Right lobe of liver (tissue), 4 donors: ENCODE results near the gene STX11.

Experiments used
- POLR2A ChIP-seq: fragments of 450-650 bp; IDR thresholded peaks from one replicate; pipeline ENCODE4 v1.6.1; 2017; ENCODE audit warnings: antibody characterized with exemption, mild to moderate bottlenecking
- TF ChIP-seq, protein P1 (sequence below), 4 donors: fragments of 200-600 bp in 3 of 4; fragments of 450-650 bp in 1 of 4; IDR thresholded peaks; one replicate each; pipeline versions ENCODE4 v1.5.1 to v1.8.0; 2016 to 2022; ENCODE audit warnings: antibody characterized with exemption in 4 of 4, mild to moderate bottlenecking in 2 of 4
- donor health status: DM: no; HTN: no; CAD: no.
- donor health status: DM: no; HTN: no; CAD: no.
- donor health status: DM: no; HTN: yes; CAD: no.

DNA sequence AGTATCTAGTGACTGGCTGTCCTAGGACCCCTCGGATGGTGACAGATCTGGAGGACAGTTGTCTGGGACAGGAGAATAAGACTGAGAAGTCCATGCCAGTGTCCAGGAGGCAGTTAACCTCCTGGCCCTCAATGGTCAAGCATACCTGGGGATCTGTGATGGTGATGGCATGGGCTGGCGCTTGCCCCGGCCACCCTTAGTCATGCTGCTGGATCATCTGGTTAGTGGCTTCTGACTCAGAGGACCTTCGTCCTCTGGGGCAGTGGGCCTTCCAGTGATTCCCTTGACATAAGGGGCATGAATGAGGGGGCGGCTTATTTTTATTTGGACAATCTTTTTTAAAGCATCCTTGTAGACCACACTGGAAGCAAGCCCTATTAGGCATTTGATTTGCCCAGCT, 30.9 kb upstream of the STX11 start:
- TF ChIP-seq, protein P1, sequence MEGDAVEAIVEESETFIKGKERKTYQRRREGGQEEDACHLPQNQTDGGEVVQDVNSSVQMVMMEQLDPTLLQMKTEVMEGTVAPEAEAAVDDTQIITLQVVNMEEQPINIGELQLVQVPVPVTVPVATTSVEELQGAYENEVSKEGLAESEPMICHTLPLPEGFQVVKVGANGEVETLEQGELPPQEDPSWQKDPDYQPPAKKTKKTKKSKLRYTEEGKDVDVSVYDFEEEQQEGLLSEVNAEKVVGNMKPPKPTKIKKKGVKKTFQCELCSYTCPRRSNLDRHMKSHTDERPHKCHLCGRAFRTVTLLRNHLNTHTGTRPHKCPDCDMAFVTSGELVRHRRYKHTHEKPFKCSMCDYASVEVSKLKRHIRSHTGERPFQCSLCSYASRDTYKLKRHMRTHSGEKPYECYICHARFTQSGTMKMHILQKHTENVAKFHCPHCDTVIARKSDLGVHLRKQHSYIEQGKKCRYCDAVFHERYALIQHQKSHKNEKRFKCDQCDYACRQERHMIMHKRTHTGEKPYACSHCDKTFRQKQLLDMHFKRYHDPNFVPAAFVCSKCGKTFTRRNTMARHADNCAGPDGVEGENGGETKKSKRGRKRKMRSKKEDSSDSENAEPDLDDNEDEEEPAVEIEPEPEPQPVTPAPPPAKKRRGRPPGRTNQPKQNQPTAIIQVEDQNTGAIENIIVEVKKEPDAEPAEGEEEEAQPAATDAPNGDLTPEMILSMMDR (IDR thresholded peaks at IDR 0.05) = no peak
- no peak for TF ChIP-seq POLR2A
